Activated CD4-positive, alpha-beta T cell treated with anti-CD3 and anti-CD28 coated beads for 1 hour (primary cell): ENCODE results near the gene DNAJC18.

Experiments used
- DNase-seq: peaks from one replicate; pipeline ENCODE4 v3.0.0-alpha.2; 2020

The DNAJC18 gene

GRCh38 chr5:139385061-139386049, 54.0 kb downstream of the DNAJC18 start:
- DNase-seq, result no peak

DNA sequence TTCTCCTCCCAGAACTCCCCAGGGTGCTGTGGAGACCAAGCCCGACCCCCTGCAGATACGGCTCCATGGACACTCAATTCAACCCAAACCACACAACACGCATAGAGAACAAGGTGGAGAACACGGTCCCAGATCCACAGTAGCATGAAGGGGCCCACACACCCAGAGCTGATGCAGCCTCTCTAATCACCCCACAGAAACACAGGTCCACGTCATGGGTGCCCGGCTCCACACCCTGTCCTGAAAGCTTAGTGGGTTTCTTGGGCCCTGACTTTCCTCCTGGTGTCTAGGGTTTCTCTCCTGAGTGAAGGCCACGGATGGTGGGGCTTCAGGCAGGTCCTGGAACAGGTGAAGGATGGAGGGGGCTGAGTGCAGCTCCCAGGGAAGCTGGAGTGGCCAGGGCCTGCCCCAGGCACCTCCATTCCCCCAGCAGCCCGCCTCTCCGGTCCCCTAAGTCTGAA, 54.7 kb downstream of the DNAJC18 start:
- DNase-seq, result no peak

GRCh38 chr5:139383993-139384590, 55.2 kb downstream of the DNAJC18 start:
- DNase-seq, result no peak

DNA sequence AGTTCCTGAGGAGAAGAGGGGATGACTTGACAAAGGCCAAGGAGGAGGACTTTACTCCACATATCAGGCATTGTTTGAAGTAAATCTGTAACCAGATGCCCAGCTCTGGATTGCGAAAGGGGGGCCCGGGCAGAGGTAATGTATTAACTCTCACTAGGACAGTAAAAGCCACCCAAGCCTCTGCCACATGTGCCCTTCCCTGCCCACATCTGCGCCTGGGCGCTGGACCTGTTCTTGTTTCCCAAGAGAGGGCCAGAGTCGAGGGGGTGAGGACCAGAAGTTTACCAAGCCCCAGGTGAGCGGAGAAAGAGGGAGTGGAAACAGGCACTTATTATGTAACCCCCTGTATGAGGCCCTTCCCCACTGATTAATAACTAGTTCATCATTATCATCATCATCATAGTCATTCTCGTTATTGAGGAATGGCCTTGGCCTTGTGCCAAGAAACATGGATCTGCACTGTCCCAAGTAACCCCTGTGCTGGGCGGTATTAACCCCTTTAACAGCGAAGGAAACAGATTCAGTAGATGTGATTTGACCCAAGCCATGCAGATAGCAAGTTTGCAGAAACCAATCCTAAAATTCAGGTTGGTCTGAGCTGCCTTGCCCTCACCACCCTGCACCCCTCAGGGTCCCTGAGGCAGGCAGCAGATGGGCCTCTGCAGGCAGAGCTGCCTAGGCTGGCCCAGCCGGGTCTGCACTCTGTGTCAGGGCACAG, 55.9 kb downstream of the DNAJC18 start, which contains the start of gene SLC23A1:
Gene SLC23A1 (minus strand): TSS at position 23 of the 718 bp plus-strand sequence. CDS start 44 bp downstream, outside the sequence.
- DNase-seq, result no peak

DNA sequence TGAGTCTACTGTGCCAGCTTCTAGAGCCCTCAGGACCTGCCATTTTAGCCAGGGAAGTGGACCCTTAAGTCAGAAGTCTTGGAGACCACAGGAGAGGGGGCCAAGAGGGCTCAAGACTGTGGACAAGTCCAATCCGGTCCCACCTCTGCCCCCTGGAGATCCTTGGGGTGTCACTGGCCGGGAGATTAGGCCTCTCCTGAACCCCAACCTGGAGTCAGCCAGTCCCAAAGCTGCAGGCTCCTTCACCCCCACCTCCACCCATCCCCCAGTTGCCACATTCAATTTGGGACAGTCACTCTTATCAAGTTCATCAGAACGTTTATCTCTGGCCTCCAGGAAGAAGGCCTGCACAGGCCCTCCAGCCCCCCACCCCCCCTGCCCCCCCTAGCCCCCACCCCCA, 56.5 kb downstream of the DNAJC18 start:
- DNase-seq, result no peak

DNA sequence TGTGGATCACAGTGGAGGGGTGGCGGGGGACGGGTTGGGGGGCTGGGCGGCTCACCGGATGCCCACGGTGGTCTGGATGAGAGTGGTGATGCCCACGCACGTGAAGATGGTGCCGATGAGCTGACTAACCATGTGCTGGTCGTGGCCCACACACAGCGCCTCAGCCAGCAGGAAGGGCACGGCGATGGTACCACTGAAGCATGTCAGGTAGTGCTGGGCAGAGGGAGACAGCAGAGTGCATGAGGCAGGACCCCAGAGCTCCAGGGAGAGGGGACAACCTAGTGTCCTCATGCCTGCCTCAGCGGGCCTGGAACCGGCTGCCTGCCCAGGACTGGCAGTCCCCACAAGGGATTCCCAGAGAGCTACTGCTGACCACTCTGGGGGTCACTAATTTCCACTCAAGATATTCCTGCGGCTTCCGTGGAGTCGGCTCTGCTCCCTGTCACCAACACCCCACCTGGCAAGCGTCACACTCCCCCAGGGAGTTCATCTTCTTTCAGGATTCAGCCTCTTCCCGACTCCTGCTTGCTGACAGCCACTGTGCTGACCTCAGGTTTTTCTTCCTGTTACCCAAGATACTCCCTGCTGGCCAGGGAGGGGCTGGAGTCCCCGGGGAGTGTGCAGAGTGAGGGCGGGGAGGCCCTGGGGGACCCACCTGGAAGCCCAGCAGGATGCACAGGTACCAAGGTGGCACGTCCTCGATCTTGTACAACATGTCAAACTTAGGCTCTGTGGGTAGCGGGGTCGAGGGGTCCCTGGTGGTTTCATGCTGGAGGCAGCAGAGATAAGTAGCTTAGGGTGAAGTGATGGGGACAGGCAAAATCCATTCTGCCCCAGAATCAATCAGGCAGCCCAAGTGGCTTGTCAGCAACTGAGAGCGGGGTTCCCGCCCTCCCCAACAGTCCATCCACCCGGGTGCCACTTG, 57.2 kb downstream of the DNAJC18 start:
- no peak for DNase-seq

DNA sequence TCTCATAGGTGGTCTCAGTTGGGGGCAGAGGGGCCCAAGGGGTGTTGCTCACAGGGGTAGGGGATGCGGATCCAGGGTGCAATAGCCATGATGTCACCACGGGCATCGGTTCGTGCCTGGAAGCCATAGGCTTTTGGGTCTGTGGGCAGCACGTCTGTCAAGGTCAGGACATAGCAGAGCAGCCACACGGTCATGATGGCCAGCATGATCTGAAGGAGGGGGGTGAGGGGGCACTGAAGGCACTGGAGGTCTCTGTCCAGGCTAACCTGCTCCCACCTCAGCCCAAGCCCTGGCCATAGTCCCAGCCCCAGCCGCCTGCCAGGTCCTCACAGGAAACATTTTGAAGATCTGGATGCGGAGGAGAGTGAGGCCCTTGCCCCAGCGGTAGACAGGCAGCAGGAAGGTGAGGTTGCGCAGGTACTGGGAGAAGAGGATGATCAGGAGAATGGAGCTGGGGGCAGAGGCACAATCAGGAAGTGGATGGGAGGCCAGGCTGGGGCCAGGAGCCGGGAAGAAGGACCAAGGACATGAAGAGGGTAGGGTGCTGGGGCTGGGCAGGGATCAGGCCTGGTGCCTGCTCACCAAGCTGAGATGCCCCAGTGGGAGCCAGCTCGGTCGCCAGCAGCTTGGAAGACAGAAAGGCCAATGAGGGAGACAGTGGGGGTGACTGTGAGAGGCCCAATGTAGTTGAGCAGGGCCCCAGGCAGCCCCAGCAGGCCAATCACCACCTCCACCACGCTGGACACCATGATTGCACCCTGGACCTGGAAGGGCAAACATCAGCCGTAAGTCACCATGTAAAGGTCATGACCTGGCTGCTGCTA, 59.5 kb downstream of the DNAJC18 start:
- no peak for DNase-seq

DNA sequence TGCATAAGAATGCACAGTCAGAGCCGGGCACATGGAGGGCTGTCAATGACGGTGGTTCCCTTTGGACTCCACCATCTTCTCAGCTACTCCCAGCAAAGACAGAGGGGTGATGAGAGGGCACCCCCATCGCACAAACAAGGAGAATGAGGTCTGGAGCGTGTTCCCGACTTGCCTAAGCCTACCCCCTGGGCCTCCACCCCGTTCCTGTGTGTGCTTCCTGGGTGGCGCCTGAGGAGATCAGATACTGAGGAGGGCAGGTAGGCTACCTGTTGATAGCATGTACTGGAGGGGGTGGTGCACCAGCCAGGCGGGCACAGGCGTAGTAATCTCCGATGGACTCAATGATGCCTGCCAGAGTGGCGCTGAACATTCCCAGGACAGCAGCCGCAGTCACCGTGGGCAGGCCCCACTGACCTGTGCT, 60.4 kb downstream of the DNAJC18 start:
- no peak for DNase-seq

DNA sequence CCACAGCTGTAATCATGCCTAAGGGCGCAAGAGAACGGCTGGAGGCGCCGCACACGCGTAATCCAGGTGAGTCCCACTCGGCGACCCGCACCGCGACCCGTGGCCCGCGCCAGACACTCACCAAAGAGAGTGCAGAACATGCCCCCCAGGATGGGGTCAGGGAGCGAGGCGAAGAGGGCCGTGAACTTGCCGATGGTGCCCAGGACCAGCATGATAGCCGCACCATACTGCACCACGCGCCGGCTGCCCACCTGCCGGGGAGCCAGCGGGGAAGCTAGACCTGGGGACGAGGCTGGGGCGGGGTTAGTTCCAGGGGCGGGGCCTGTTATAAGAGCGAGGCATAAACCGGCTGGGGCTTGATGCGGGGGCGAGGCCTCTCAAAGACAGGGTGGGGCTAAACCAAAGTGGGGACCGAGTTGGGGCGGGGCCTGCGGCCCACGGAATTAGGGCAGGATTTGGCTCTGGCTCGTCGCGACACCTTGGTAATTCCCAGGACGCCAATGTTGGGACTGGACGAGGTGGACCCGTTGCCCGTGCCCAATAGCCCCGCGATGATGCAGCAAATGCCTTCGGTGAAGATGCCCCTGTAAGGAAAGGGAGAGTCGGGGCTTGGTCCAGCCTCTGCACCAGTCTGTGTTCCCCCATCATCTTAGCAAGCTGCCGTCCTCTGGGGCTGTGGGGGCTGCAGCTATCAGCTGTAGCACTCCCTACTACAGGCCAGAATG, 61.1 kb downstream of the DNAJC18 start:
- DNase-seq, result no peak

DNA sequence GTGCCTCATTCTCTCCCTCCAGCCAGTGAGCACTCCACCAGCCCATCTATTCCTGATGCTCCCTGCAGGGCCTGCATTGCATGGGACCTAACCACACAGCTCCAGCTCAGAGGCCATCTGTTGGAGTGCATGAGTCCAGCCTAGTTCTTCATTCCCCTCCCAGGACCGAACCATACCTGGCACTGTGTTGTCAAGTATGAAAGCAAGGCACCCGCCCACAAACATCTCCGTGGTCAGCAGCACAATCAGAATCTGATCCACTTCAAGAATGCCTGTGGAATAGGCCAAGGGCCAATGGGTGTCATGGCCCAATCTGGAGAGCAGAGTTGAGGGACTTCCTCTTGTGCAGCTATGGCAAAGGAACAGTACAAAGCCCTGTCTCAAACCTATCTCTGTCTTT, 62.1 kb downstream of the DNAJC18 start:
- no peak for DNase-seq

GRCh38 chr5:139376364-139376763, 63.0 kb downstream of the DNAJC18 start:
- no peak for DNase-seq

DNA sequence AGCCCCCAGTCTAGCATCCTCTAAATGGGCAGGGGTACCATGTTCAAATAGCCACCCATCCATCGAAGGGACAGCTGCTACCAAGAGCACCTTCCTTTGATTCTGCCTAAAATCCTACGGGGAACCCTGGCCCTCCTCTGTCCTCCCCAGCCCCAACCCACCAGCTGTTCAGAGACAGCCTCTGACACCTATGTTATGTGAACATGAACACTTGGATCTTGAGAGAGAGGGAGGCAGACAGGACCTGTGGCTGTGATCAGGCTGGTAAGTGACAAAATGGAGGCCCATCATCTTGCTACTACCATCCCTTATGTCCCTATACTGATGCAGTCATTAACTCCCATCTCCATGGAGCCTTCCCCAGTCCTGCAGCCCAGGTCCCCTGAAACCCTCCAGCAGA, 64.4 kb downstream of the DNAJC18 start:
- DNase-seq, result no peak

DNA sequence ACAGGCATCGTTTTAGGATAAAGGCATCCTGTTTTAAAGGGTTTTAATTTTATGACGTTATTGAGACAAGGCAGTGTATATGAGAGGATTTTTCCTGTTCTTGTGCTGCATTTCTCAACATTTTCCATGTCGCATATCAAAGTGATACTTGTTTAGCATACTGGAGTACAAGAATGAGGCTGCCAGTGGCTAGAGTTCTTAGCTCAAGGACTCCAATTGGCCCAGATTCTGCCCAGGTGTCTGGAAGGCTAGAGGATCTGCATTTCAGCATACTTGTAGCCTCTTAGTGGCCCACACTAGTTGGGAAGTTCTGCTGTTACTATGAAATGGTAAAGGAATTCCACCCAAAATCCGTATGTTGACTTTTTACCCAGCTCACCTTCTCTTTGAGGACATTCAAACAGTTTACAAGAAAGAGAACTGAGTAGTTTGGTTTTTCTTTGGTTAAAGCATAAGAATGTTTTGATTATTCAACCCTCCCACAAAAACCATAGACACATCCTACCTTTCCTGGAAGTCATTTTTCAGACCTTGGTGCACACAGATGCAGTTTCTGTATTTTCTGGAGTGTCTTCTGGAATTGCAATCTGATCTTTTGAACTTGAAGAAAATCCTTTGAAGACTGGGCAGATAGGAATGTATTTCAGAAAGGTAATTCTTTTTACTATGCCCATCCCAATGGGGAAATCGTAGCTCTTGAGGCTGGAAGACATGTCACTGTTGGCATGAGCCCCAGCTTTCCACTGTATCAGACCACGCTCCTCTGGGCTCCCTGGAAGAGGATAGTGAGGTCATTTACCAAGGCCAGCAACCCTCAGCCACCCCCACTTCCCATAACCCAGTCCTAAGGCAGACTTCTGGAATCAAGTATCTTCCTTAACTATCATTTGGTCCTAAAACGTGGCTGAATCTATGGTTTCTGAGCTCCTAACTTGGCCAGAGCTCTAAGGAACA, 67.6 kb downstream of the DNAJC18 start:
- no peak for DNase-seq

- no peak for DNase-seq
These were observed 70.1 kb downstream of the DNAJC18 start for GRCh38 chr5:139369181-139369580.

GRCh38 chr5:139368613-139369012, 70.7 kb downstream of the DNAJC18 start:
- no peak for DNase-seq

- no peak for DNase-seq
These were observed 74.9 kb downstream of the DNAJC18 start for GRCh38 chr5:139364466-139364865.

GRCh38 chr5:139363937-139364336, 75.4 kb downstream of the DNAJC18 start:
- no peak for DNase-seq

DNA sequence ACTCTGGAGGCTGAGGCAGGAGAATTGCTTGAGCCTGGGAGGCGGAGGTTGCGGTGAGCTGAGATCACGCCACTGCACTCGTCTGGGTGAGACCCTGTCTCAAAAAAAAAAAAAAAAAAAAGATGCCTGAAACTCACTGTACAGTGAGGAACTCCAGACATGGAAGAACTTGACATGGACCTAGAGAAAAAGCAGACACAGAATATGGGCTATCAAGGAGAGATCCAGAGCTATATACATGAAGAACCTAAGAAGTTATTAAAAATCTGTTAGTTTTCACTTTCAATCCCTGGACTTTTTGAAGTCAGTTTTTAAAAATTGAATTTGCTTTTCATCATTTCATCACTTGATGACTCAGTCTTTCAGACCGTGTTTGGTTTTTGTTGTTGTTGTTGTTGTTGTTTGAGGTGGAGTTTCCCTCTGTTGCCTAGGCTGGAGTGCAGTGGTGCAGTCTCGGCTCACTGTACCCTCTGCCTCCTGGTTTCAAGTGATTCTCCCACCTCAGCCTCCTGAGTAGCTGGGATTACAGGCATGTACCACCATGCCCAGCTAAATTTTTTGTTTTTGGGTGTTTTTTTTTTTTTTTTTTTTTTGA, 77.4 kb downstream of the DNAJC18 start:
- no peak for DNase-seq

DNA sequence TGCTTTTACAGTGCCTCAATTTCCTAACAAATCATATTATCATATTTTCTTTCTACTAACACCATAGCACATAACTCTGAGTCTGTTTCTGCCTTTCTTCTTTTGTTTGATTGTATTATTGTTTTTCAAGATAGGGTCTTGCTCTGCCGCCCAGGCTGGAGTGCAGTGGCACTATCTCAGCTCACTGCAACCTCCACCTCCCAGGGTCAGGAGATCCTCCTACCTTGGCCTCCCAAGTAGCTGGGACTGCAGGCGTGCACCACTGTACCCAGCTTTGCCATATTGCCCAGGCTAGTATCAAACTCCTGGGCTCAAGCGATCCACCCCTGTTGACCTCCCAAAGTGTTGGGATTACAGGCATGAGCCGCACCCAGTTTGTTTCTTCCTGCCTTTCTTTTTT, 78.9 kb downstream of the DNAJC18 start:
- DNase-seq, result no peak
